ENCODE measurements around the gene MYF6. TPM values are rescaled to one million over a fixed set of nuclear protein-coding genes. Genes with fewer than 3 reads are reported as not detected.

Gene MYF6
- total and polyA plus RNA-seq, 11 donors, result 0.21 to 0.69 (median 0.47) TPM; not detected in 8

- Histone ChIP-seq H3K4me1 (peaks cover 0 to 8% (median 0%) of the 10 kb centered on the region in 12 donors), H3K4me3 (no peak overlapping the region), H3K36me3 (no peaks in the 10 kb centered on the region), H3K27me3 (peaks cover 0 to 39% (median 8%) of the 10 kb centered on the region in 9 donors), H3K27ac (no peak overlapping the region), H3K9me3 (no peaks in the 10 kb centered on the region)
- WGBS, 4 donors, result 89 to 95% (median 94%) methylated on average over 1 of the region's 1 CpG
- no peak for DNase-seq
- ATAC-seq, result no peak
- TF ChIP-seq POLR2A (IDR thresholded peaks at IDR 0.05), result no peak
- TF ChIP-seq CTCF (IDR thresholded peaks at IDR 0.05), result no peak
- intact Hi-C loops (cut with DNase I), result no loop called here
Observed at GRCh38 chr12:80710727-80711449, 3.5 kb downstream of the MYF6 start.

GRCh38 chr12:80711866-80712265 lies 4.4 kb downstream of the MYF6 start:
- H3K4me3 ChIP-seq, result no peak overlapping the region
- intact Hi-C loops (cut with DNase I), result no loop called here
- WGBS, 4 donors, result 68 to 88% (median 82%) methylated on average over 1 of the region's 1 CpG

GRCh38 chr12:80712866-80713265 lies 5.4 kb downstream of the MYF6 start:
- H3K27me3 ChIP-seq, result peaks cover 3 to 54% (median 13%) of the 10 kb centered on the region in 9 donors
- H3K4me1 ChIP-seq, result peaks cover 0 to 8% (median 0%) of the 10 kb centered on the region in 12 donors
- H3K27ac ChIP-seq, result no peak overlapping the region
- ATAC-seq (no peak), DNase-seq (no peak)
- no peaks in the 10 kb centered on the region for H3K36me3 ChIP-seq
- H3K9me3 ChIP-seq, result no peaks in the 10 kb centered on the region
- H3K4me3 ChIP-seq, result no peak overlapping the region
- intact Hi-C loops (cut with DNase I), result no loop called here
- no peak for TF ChIP-seq POLR2A (IDR thresholded peaks at IDR 0.05)

More at GRCh38 chr12:80711866-80712265, 4.4 kb downstream of the MYF6 start:
- Histone ChIP-seq H3K27me3 (peaks cover 3 to 46% (median 13%) of the 10 kb centered on the region in 9 donors), H3K36me3 (no peaks in the 10 kb centered on the region), H3K27ac (no peak overlapping the region), H3K4me1 (peaks cover 0 to 8% (median 0%) of the 10 kb centered on the region in 12 donors), H3K9me3 (no peaks in the 10 kb centered on the region)
- ATAC-seq (no peak), DNase-seq (no peak)
- TF ChIP-seq POLR2A (IDR thresholded peaks at IDR 0.05), result no peak
- TF ChIP-seq CTCF (IDR thresholded peaks at IDR 0.05), result no peak

GRCh38 chr12:80713419-80713818 lies 6.0 kb downstream of the MYF6 start:
- no peak for ATAC-seq
- peaks cover 0 to 5% (median 0%) of the 10 kb centered on the region in 12 donors for H3K4me1 ChIP-seq
- peaks cover 3 to 53% (median 11%) of the 10 kb centered on the region in 9 donors for H3K27me3 ChIP-seq
- no peak overlapping the region for H3K27ac ChIP-seq
- no peaks in the 10 kb centered on the region for H3K9me3 ChIP-seq
- H3K36me3 ChIP-seq, result no peaks in the 10 kb centered on the region
- H3K4me3 ChIP-seq, result peak overlapping the region in 4 of 12 donors; percentile 14 to 39 (median 26)
- intact Hi-C loops (cut with DNase I), result no loop called here
- TF ChIP-seq POLR2A (IDR thresholded peaks at IDR 0.05) (no peak), CTCF (IDR thresholded peaks at IDR 0.05) (no peak)
- DNase-seq, result no peak
- WGBS, 4 donors, result 71 to 84% (median 75%) methylated on average over 4 of the region's 4 CpGs
